SH-SY5Y (cell line): Measurements from ENCODE around the gene WIPF2.

Source experiments
- GATA2 ChIP-seq: IDR thresholded peaks from 2 replicates; pipeline ENCODE4 v1.6.1; 2011; ENCODE audit warnings: mild to moderate bottlenecking, low read depth, low read length
- GATA3 ChIP-seq: IDR thresholded peaks from 2 replicates; pipeline ENCODE4 v1.6.1; 2011; ENCODE audit warnings: low read depth, mild to moderate bottlenecking, low read length, moderate library complexity

The WIPF2 gene

GRCh38 chr17:40329839-40330794, 111.0 kb downstream of the WIPF2 start:
- TF ChIP-seq GATA2 (peak; percentile 50; the same call in 1 of the 2 replicates), GATA3 (no peak)

DNA sequence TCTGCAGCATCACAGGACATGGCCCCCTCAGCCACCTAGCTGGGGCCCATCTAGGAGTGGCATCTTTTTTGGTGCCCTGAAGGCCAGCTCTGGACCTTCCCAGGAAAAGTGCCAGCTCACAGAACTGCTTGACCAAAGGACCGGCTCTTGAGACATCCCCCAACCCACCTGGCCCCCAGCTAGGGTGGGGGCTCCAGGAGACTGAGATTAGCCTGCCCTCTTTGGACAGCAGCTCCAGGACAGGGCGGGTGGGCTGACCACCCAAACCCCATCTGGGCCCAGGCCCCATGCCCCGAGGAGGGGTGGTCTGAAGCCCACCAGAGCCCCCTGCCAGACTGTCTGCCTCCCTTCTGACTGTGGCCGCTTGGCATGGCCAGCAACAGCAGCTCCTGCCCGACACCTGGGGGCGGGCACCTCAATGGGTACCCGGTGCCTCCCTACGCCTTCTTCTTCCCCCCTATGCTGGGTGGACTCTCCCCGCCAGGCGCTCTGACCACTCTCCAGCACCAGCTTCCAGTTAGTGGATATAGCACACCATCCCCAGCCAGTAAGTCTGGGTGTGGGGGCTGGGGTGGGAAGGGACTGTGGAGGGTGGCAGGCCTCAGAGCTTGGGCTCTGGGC, 111.9 kb downstream of the WIPF2 start:
- no peak for TF ChIP-seq GATA2
- TF ChIP-seq GATA3: no peak

GRCh38 chr17:40331743-40332641, 112.9 kb downstream of the WIPF2 start:
- no peak for TF ChIP-seq GATA2
- no peak for TF ChIP-seq GATA3
